Hepatocyte (in vitro differentiated cells): ENCODE results near the gene TIFAB. TPM values are rescaled to one million over a fixed set of nuclear protein-coding genes. Genes with fewer than 3 reads are reported as not detected.
A peak's percentile ranks its signal among the peaks of the same experiment; 100 is the strongest.

ENCODE experiments used
- DNase-seq: peaks from one replicate; pipeline ENCODE4 v3.0.0-alpha.2; 2016; ENCODE audit warnings: low spot score
- H2AFZ ChIP-seq: fragments of 200-600 bp; sonication (generic); 2 replicates; pipeline ENCODE4 v1.6.0; 2016; ENCODE audit warnings: antibody characterized with exemption, mild to moderate bottlenecking
- H3K27ac ChIP-seq: fragments of 200-600 bp; sonication (generic); 2 replicates; pipeline ENCODE4 v1.5.1; 2016; ENCODE audit warnings: mild to moderate bottlenecking
- H3K27me3 ChIP-seq: fragments of 200-600 bp; sonication (generic); 2 replicates; pipeline ENCODE4 v1.6.1; 2016
- H3K36me3 ChIP-seq: fragments of 200-600 bp; sonication (generic); replicated peaks from 2 replicates; pipeline ENCODE4 v1.5.1; 2016; ENCODE audit warnings: low read depth; ENCODE audit not compliant: insufficient read depth
- H3K4me1 ChIP-seq: fragments of 200-600 bp; sonication (generic); 2 replicates; pipeline ENCODE4 v1.5.1; 2016; ENCODE audit warnings: mild to moderate bottlenecking, moderate library complexity; ENCODE audit not compliant: insufficient read depth
- H3K4me2 ChIP-seq: fragments of 200-600 bp; sonication (generic); 2 replicates; pipeline ENCODE4 v1.6.0; 2016
- H3K4me3 ChIP-seq: fragments of 200-600 bp; sonication (generic); 2 replicates; pipeline ENCODE4 v1.5.1; 2016; ENCODE audit warnings: mild to moderate bottlenecking
- H3K79me2 ChIP-seq: fragments of 200-600 bp; sonication (generic); 2 replicates; pipeline ENCODE4 v1.6.0; 2017; ENCODE audit warnings: mild to moderate bottlenecking
- H3K9me2 ChIP-seq: fragments of 200-600 bp; sonication (generic); replicated peaks from 2 replicates; pipeline ENCODE4 v1.6.0; 2017; ENCODE audit warnings: mild to moderate bottlenecking; ENCODE audit not compliant: insufficient read depth
- H3K9me3 ChIP-seq: fragments of 200-600 bp; sonication (generic); 2 replicates; pipeline ENCODE4 v1.5.1; 2016; ENCODE audit warnings: low read depth, mild to moderate bottlenecking
- H4K20me1 ChIP-seq: fragments of 200-600 bp; sonication (generic); 2 replicates; pipeline ENCODE4 v1.6.0; 2016; ENCODE audit warnings: mild to moderate bottlenecking; ENCODE audit not compliant: insufficient read depth, poor library complexity, severe bottlenecking
- EZH2 ChIP-seq: fragments of 200-600 bp; sonication (generic); IDR thresholded peaks from 2 replicates; pipeline ENCODE4 v1.6.1; 2016; ENCODE audit warnings: antibody characterized with exemption, mild to moderate bottlenecking, borderline replicate concordance
- EZH2phosphoT487 ChIP-seq: fragments of 200-600 bp; sonication (generic); IDR thresholded peaks from one replicate; pipeline ENCODE4 v1.6.1; 2018; ENCODE audit warnings: antibody characterized with exemption, mild to moderate bottlenecking, low read depth, moderate library complexity; ENCODE audit not compliant: unreplicated experiment, severe bottlenecking
- WGBS: methylation state at CpG from one replicate; pipeline ENCODE4 v1.1.6; 2016; ENCODE audit warnings: low lambda C conversion rate; ENCODE audit errors: missing lambda C conversion rate; 5-methylcytosine and 5-hydroxymethylcytosine counted together
- polyA plus RNA-seq: library from polyadenylated mRNA; unstranded; fragments of >200 nt; fragmentation: Nextera tagmentation; extraction: Ambion mirVana; gene quantifications from 2 replicates; pipeline ENCODE4 v1.2.1, GENCODE V29; 2016
- total RNA-seq: library from RNA; depleted of rRNA; stranded (reverse); fragments of >200 nt; gene quantifications from 2 replicates; pipeline ENCODE4 v1.2.3, GENCODE V29; 2014
- TF ChIP-seq, protein P1 (sequence below): fragments of 200-600 bp; sonication (generic); IDR thresholded peaks from 2 replicates; pipeline ENCODE4 v1.5.1; 2016; ENCODE audit warnings: antibody characterized with exemption, mild to moderate bottlenecking; ENCODE audit not compliant: poor library complexity

TIFAB gene
- total and polyA plus RNA-seq, 2 experiments from 2014 or later = not detected

DNA sequence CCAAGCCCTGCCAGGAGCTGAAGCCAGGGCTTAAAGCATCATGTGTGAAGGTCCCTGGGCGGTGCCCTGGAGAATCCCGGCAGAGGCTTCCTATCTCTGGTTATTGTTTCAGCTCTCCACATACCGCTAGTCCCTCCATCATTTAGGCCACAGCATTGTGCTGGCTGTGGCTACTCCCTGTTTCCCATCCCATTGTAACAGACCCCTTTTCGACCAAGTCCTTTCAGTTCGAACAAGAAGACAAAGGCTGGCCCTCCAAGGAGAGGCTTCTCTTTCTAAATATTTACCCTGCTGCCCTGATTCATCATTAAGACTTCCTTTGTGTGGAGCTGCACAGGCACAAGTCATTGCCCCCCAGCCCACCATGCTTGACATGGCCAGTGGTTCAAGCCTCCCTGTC is 42.0 kb upstream of the TIFAB start:
- H3K9me3 ChIP-seq = no peaks in the 10 kb centered on the region
- no peak overlapping the region for H3K27ac ChIP-seq
- no peak overlapping the region for H3K4me2 ChIP-seq
- 80% methylated on average over 5 of the region's 5 CpGs for WGBS
- no peaks in the 10 kb centered on the region for H3K36me3 ChIP-seq
- no peak overlapping the region for H3K4me3 ChIP-seq
- H3K79me2 ChIP-seq = no peaks in the 10 kb centered on the region
- H3K4me1 ChIP-seq = peaks cover 25% of the 10 kb centered on the region
- H2AFZ ChIP-seq = no peak overlapping the region
- no peak for DNase-seq
- no peaks in the 10 kb centered on the region for H3K9me2 ChIP-seq
- no peaks in the 10 kb centered on the region for H4K20me1 ChIP-seq
- TF ChIP-seq, protein P1, sequence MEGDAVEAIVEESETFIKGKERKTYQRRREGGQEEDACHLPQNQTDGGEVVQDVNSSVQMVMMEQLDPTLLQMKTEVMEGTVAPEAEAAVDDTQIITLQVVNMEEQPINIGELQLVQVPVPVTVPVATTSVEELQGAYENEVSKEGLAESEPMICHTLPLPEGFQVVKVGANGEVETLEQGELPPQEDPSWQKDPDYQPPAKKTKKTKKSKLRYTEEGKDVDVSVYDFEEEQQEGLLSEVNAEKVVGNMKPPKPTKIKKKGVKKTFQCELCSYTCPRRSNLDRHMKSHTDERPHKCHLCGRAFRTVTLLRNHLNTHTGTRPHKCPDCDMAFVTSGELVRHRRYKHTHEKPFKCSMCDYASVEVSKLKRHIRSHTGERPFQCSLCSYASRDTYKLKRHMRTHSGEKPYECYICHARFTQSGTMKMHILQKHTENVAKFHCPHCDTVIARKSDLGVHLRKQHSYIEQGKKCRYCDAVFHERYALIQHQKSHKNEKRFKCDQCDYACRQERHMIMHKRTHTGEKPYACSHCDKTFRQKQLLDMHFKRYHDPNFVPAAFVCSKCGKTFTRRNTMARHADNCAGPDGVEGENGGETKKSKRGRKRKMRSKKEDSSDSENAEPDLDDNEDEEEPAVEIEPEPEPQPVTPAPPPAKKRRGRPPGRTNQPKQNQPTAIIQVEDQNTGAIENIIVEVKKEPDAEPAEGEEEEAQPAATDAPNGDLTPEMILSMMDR = no peak
- TF ChIP-seq EZH2 (no peak), EZH2phosphoT487 (no peak)
- H3K27me3 ChIP-seq = peaks cover 66% of the 10 kb centered on the region

DNA sequence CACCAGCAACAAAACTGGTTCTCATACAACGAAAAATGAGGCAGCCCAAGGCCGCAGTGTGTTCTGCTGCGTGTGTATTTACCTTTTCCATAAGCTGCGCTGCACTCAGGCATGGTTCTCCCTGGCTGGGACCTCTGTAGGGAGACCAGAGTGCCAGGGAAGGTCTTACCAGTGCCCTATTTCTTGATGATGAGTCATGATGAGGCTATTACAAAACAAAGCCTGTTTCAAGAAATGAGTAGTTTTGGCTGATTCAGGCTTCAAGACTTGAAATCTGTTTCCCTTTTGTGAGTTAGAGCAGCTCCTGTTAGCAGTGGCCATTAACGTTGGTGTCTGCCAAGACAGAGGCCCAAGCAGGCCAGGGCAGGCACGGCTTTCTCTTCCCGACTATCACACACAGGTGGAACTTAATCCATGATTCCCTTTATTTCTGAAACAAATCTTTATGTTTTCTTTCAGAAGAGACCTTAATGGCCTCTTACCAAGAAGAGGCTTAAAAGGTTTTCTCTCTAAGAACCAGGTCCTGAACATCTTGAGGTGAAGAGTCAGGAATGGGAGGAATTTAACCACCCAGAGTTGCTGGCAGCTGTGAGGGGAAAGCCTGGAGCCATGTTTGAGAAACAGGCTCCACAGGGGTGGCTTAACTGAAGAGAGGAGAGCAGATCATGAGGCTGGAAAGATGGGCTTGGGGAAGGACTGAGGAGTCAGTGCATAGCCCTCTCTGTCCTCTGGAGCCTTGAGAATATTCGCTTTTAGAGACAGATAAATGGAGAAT is 41.4 kb upstream of the TIFAB start:
- no peaks in the 10 kb centered on the region for H3K36me3 ChIP-seq
- no peak overlapping the region for H2AFZ ChIP-seq
- H3K9me2 ChIP-seq = no peaks in the 10 kb centered on the region
- H3K4me3 ChIP-seq = no peak overlapping the region
- peaks cover 29% of the 10 kb centered on the region for H3K4me1 ChIP-seq
- no peak overlapping the region for H3K27ac ChIP-seq
- H3K4me2 ChIP-seq = no peak overlapping the region
- TF ChIP-seq EZH2 = no peak
- TF ChIP-seq, protein P1 = no peak
- no peak for TF ChIP-seq EZH2phosphoT487
- no peaks in the 10 kb centered on the region for H3K79me2 ChIP-seq
- peaks cover 72% of the 10 kb centered on the region for H3K27me3 ChIP-seq
- 81% methylated on average over 8 of the region's 8 CpGs for WGBS
- DNase-seq = no peak
- no peaks in the 10 kb centered on the region for H4K20me1 ChIP-seq
- H3K9me3 ChIP-seq = no peaks in the 10 kb centered on the region

DNA sequence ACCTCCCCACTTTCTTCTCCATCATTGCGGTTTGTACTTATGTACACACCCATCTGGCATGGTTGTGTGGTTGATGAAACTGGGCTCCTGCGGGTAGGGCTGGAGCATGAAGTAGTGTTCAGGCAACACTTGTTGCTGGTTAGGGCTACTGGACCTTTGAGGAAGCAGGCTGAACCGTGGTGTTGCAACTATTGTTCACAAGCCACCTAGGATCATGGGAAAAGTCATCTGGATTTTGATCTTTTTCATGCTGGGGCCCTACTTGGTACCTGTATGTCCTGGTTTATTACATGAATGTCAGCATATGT is 40.1 kb upstream of the TIFAB start:
- no peak overlapping the region for H3K4me3 ChIP-seq
- no peaks in the 10 kb centered on the region for H3K9me3 ChIP-seq
- no peak for DNase-seq
- WGBS = 54% methylated on average over 3 of the region's 3 CpGs
- TF ChIP-seq EZH2phosphoT487 = no peak
- TF ChIP-seq EZH2 = peak; percentile 5
- TF ChIP-seq, protein P1 = no peak
- H3K79me2 ChIP-seq = no peaks in the 10 kb centered on the region
- H2AFZ ChIP-seq = no peak overlapping the region
- H3K4me1 ChIP-seq = peaks cover 34% of the 10 kb centered on the region
- no peaks in the 10 kb centered on the region for H3K36me3 ChIP-seq
- H3K27ac ChIP-seq = no peak overlapping the region
- H4K20me1 ChIP-seq = no peaks in the 10 kb centered on the region
- H3K9me2 ChIP-seq = no peaks in the 10 kb centered on the region
- peaks cover 81% of the 10 kb centered on the region for H3K27me3 ChIP-seq
- no peak overlapping the region for H3K4me2 ChIP-seq
